ENCODE data around the gene ZNF691. TPM values are rescaled to one million over a fixed set of nuclear protein-coding genes. Genes with fewer than 3 reads are reported as not detected.
A peak's percentile ranks its signal among the peaks of the same experiment; 100 is the strongest.
"Not testable (repeated sequence)": the region's sequence is repeated elsewhere in the genome, so short reads cannot be mapped to it uniquely, and the experiment has no call there.

The ZNF691 gene
- polyA plus RNA-seq, 1 experiment, result 5.6 TPM

DNA sequence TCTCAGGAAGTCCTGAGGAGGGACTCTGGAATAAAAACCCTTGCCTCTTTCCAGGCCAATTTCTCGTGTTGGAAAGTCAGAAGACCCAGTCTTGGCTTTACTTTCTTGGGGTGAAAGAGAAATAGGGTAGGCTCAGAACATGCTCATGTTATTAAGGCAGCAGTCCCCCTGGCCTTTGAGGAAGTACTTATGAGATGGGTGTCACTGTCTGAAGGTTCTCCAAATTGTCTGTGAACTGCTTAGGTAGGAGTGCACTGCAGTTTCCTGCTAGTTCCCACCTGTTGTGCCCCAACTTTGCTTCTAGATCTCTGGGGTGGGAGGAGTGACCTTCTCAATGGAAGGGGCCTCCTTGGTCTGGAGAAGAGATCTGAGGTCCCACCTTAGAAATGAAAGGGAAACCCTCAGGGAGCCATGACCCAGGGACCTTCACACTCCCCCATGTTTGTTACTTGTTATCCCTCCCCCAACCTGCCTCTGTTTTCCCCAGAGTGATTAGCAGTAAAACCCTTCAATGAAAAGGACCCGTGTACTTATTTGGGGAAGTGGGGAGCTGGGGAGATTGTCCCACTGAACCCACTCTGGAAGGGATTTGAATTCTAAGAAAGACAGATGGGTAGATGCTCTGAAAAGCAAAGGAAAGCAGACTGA lies 5.7 kb downstream of the ZNF691 start:
- Histone ChIP-seq H3K4me3 (ENCODE audit: low read depth, low read length) (no peak overlapping the region), H3K36me3 (ENCODE audit: control insufficient read depth, insufficient read depth, low read length) (peaks cover 11% of the 10 kb centered on the region), H3K27me3 (ENCODE audit: control insufficient read depth, insufficient read depth, low read length) (no peaks in the 10 kb centered on the region)
- CTCF ChIA-PET, result no interaction called here
- DNase-seq (ENCODE audit: low read depth), result no peak
- TF ChIP-seq, protein P1, sequence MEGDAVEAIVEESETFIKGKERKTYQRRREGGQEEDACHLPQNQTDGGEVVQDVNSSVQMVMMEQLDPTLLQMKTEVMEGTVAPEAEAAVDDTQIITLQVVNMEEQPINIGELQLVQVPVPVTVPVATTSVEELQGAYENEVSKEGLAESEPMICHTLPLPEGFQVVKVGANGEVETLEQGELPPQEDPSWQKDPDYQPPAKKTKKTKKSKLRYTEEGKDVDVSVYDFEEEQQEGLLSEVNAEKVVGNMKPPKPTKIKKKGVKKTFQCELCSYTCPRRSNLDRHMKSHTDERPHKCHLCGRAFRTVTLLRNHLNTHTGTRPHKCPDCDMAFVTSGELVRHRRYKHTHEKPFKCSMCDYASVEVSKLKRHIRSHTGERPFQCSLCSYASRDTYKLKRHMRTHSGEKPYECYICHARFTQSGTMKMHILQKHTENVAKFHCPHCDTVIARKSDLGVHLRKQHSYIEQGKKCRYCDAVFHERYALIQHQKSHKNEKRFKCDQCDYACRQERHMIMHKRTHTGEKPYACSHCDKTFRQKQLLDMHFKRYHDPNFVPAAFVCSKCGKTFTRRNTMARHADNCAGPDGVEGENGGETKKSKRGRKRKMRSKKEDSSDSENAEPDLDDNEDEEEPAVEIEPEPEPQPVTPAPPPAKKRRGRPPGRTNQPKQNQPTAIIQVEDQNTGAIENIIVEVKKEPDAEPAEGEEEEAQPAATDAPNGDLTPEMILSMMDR (IDR thresholded peaks at IDR 0.05; ENCODE audit: insufficient read depth, low read depth, low read length), result no peak
- POLR2A ChIA-PET, result no interaction called here

DNA sequence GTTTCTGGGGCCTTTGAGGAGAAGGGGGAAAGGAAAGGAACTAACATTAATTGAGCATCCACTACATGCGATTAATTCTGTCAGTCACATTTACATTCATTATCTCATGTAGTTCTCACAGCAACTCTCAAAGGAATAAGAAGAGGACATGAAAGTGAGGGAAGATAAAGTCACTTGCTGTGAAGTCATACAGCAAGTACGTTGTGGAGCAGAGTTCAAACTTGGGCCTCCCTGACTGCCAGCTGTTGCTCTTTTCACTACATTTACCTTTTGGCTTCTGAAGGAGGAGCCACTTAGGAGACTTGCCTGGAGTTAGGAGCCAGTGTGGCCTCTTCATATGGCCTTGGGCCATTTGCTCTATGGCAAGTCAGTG lies 6.2 kb downstream of the ZNF691 start:
- DNase-seq (ENCODE audit: low read depth), result no peak
- TF ChIP-seq, protein P1 (IDR thresholded peaks at IDR 0.05; ENCODE audit: insufficient read depth, low read depth, low read length), result no peak
- Histone ChIP-seq H3K4me3 (ENCODE audit: low read depth, low read length) (no peak overlapping the region), H3K36me3 (ENCODE audit: control insufficient read depth, insufficient read depth, low read length) (peaks cover 11% of the 10 kb centered on the region), H3K27me3 (ENCODE audit: control insufficient read depth, insufficient read depth, low read length) (no peaks in the 10 kb centered on the region)
- CTCF ChIA-PET, result no interaction called here
- POLR2A ChIA-PET, result interaction anchor here (0.7 kb wide), 1 partner anchor 46 kb away, joined by 3 read pairs; no protein-coding TSS in a partner anchor

DNA sequence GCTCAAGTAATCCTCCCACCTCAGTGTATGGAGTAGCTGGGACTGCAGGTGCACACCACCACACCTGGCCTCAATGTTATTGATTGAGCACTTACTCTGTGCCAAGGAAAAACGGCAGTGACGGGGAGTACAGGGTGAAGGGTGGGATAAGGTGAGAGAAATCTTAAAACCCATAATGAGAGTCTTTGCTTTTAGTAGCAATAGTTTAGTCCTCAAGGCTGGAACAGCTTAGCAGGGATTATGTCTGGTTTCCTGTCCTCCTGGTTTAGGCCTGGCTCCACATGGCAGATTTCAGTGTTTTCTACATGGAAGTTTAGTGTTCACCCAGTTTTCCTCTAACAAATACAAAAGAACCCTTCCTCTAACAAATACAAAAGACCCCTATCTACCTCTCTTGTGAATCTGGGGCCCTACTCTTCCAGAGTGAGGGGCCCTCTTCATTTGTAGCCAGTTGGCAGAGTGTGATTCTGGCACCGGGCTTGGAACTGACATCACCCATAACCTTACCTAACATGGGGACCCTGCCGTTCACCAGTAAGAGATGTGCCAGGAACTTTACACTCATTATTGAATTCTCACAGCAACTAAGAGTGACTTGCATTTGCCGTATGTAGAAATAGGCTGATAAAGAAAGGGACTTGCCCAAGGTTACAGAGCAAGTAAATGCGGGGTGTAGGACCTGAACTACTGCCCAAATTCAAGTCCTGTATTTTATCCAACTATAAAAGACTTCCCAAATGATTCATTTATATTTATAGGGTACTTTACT lies 6.9 kb downstream of the ZNF691 start:
- Histone ChIP-seq H3K4me3 (ENCODE audit: low read depth, low read length) (no peak overlapping the region), H3K36me3 (ENCODE audit: control insufficient read depth, insufficient read depth, low read length) (peaks cover 11% of the 10 kb centered on the region), H3K27me3 (ENCODE audit: control insufficient read depth, insufficient read depth, low read length) (no peaks in the 10 kb centered on the region)
- DNase-seq (ENCODE audit: low read depth), result no peak
- CTCF ChIA-PET, result no interaction called here
- POLR2A ChIA-PET, result interaction anchor here (0.6 to 0.7 kb wide), 2 partner anchors 31 to 47 kb away, joined by 3 to 9 read pairs; no protein-coding TSS in a partner anchor
- TF ChIP-seq, protein P1 (IDR thresholded peaks at IDR 0.05; ENCODE audit: insufficient read depth, low read depth, low read length), result no peak

DNA sequence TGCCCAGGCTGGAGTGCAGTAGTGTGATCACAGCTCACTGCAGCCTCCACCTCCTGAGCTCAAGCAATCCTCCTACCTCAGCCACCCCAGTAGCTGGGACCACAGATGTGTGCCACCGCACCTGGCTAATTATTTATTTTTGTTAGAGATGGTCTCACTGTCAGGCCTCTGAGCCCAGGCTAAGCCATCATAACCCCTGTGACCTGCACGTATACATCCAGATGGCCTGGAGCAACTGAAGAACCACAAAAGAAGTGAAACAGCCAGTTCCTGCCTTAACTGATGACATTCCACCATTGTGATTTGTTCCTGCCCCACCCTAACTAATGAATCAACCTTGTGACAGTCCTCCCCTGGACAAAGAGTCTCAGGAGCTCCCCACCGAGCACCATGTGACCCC lies 10.1 kb downstream of the ZNF691 start:
- DNase-seq (ENCODE audit: low read depth); H3K27me3 ChIP-seq (ENCODE audit: control insufficient read depth, insufficient read depth, low read length); POLR2A ChIA-PET; H3K4me3 ChIP-seq (ENCODE audit: low read depth, low read length); H3K36me3 ChIP-seq (ENCODE audit: control insufficient read depth, insufficient read depth, low read length); CTCF ChIA-PET: not testable (repeated sequence)

DNA sequence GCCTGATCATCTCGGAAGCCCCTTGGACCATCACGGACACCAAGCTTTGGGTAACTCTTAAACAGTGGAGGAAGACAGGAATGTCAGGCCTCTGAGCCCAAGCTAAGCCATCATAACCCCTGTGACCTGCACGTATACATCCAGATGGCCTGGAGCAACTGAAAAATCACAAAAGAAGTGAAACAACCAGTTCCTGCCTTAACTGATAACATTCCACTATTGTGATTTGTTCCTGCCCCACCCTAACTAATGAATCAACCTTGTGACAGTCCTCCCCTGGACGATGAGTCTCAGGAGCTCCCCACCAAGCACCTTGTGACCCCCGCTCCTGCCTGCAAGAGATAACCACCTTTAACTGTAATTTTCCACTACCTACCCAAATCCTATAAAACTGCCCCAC lies 13.0 kb downstream of the ZNF691 start:
- CTCF ChIA-PET; H3K36me3 ChIP-seq (ENCODE audit: control insufficient read depth, insufficient read depth, low read length); H3K4me3 ChIP-seq (ENCODE audit: low read depth, low read length); POLR2A ChIA-PET; DNase-seq (ENCODE audit: low read depth); H3K27me3 ChIP-seq (ENCODE audit: control insufficient read depth, insufficient read depth, low read length): not testable (repeated sequence)

DNA sequence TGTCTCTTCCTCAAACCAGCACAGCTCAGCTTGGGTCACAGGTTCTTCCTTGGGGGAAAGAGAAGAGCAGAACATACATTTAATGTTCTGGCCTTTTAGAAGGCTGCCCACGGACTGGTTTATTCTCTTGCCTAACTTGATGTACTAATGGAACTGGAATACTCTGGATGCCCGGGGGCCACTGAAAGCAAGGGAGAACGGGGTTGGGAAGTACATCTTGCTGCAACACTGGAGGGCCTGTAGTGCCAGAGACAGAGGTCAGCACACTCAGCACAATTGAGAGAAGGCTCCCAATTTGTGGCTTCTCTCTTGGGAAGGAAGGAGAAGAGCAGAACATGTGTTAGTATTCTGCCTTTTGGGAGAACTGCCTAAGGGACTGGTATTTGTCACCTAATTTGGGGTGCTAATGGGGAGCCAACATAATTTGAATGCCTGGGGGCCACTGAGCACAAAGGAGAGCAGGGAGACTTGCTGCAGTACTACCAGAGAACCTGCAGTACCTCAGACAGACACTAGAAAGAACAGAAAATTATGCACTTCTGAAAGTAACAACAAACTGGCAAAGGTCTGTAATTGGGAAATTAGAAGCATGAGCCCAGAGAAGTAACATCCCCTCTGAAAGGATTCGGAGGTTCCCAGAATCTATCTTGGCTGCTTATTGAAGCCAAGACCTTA lies 14.1 kb downstream of the ZNF691 start:
- POLR2A ChIA-PET, result no interaction called here
- Histone ChIP-seq H3K4me3 (ENCODE audit: low read depth, low read length) (no peak overlapping the region), H3K36me3 (ENCODE audit: control insufficient read depth, insufficient read depth, low read length) (no peaks in the 10 kb centered on the region), H3K27me3 (ENCODE audit: control insufficient read depth, insufficient read depth, low read length) (peaks cover 4% of the 10 kb centered on the region; the same call in 1 of the 2 replicates)
- CTCF ChIA-PET, result no interaction called here
- TF ChIP-seq, protein P1 (IDR thresholded peaks at IDR 0.05; ENCODE audit: insufficient read depth, low read depth, low read length), result peak; percentile 16; the same call in 1 of the 2 replicates
- DNase-seq (ENCODE audit: low read depth), result no peak

Measured in BJ (cell line).